ENCODE results near the gene ZSWIM9. TPM values are rescaled to one million over a fixed set of nuclear protein-coding genes. Genes with fewer than 3 reads are reported as not detected.

The ZSWIM9 gene
- total RNA-seq, 1 donor from 2014 or later, result 5.4 TPM

- TF ChIP-seq CTCF (IDR thresholded peaks at IDR 0.05), result no peak
- no peak for TF ChIP-seq POLR2AphosphoS5 (IDR thresholded peaks at IDR 0.05; ENCODE audit: insufficient read depth in 1 of 2, low read depth in 1 of 2)
- no peak for TF ChIP-seq POLR2A (IDR thresholded peaks at IDR 0.05)
- H3K4me1 ChIP-seq, result peaks cover 11% of the 10 kb centered on the region
- no peaks in the 10 kb centered on the region for H3K27me3 ChIP-seq
- no peak overlapping the region for H3K27ac ChIP-seq
- H3K9me3 ChIP-seq, result no peaks in the 10 kb centered on the region
- no peak overlapping the region for H3K4me3 ChIP-seq
- H3K36me3 ChIP-seq, result no peaks in the 10 kb centered on the region
- intact Hi-C loops (cut with DNase I), result no loop called here
- DNase-seq (ENCODE audit: extremely low spot score in 2 of 2), result no peak
Observed at GRCh38 chr19:48196321-48196763, 25.9 kb downstream of the ZSWIM9 start.

- no peak for TF ChIP-seq POLR2AphosphoS5 (IDR thresholded peaks at IDR 0.05; ENCODE audit: insufficient read depth in 1 of 2, low read depth in 1 of 2)
- TF ChIP-seq CTCF (IDR thresholded peaks at IDR 0.05), result no peak
- no peak for TF ChIP-seq POLR2A (IDR thresholded peaks at IDR 0.05)
- no peak for DNase-seq (ENCODE audit: extremely low spot score in 2 of 2)
- intact Hi-C loops (cut with DNase I), result no loop called here
- Histone ChIP-seq H3K4me3 (no peak overlapping the region), H3K4me1 (peaks cover 11% of the 10 kb centered on the region), H3K27ac (no peak overlapping the region), H3K27me3 (no peaks in the 10 kb centered on the region), H3K36me3 (no peaks in the 10 kb centered on the region), H3K9me3 (no peaks in the 10 kb centered on the region)
Observed at GRCh38 chr19:48196933-48197665, 26.6 kb downstream of the ZSWIM9 start.

- H3K27me3 ChIP-seq, result no peaks in the 10 kb centered on the region
- TF ChIP-seq POLR2AphosphoS5 (IDR thresholded peaks at IDR 0.05; ENCODE audit: insufficient read depth in 1 of 2, low read depth in 1 of 2) (no peak), CTCF (IDR thresholded peaks at IDR 0.05) (no peak), POLR2A (IDR thresholded peaks at IDR 0.05) (no peak)
- H3K27ac ChIP-seq, result peak overlapping the region; percentile 37
- H3K4me1 ChIP-seq, result peaks cover 15% of the 10 kb centered on the region
- no peaks in the 10 kb centered on the region for H3K9me3 ChIP-seq
- no peaks in the 10 kb centered on the region for H3K36me3 ChIP-seq
- intact Hi-C loops (cut with DNase I), result no loop called here
- DNase-seq (ENCODE audit: extremely low spot score in 2 of 2), result no peak
- H3K4me3 ChIP-seq, result peak overlapping the region; percentile 75 to 78
Observed at GRCh38 chr19:48203222-48203793, 32.8 kb downstream of the ZSWIM9 start.

- H3K4me3 ChIP-seq, result peak overlapping the region; percentile 75 to 78
- no peaks in the 10 kb centered on the region for H3K9me3 ChIP-seq
- peak; percentile 87 to 98 for TF ChIP-seq POLR2AphosphoS5 (IDR thresholded peaks at IDR 0.05; ENCODE audit: insufficient read depth in 1 of 2, low read depth in 1 of 2)
- peak in 1 of 2 donors; percentile 24 for TF ChIP-seq POLR2A (IDR thresholded peaks at IDR 0.05)
- no peak for TF ChIP-seq CTCF (IDR thresholded peaks at IDR 0.05)
- H3K27ac ChIP-seq, result peak overlapping the region; percentile 68
- peak in 1 of 2 donors; percentile 92 for DNase-seq (ENCODE audit: extremely low spot score in 2 of 2)
- H3K27me3 ChIP-seq, result no peaks in the 10 kb centered on the region
- no peaks in the 10 kb centered on the region for H3K36me3 ChIP-seq
- intact Hi-C loops (cut with DNase I), result no loop called here
- H3K4me1 ChIP-seq, result peaks cover 15% of the 10 kb centered on the region
Observed at GRCh38 chr19:48203794-48204628, 33.5 kb downstream of the ZSWIM9 start.

All from vagina (tissue), 2 donors.